ENCODE measurements around the gene TST. TPM values are rescaled to one million over a fixed set of nuclear protein-coding genes. Genes with fewer than 3 reads are reported as not detected.
A peak's percentile ranks its signal among the peaks of the same experiment; 100 is the strongest.

TST gene
- total and polyA plus RNA-seq, 5 donors from 2014 or later, result 1.4 to 3.3 (median 1.8) TPM; not detected in 1

GRCh38 chr22:37012956-37013355 is 6.3 kb downstream of the TST start:
- no peaks in the 10 kb centered on the region for H3K9me3 Mint-ChIP-seq
- H3K27ac Mint-ChIP-seq, result peak overlapping the region in 1 of 3 donors; percentile 25
- no peak overlapping the region for H3K27ac ChIP-seq (ENCODE audit: insufficient read depth, low read length, poor library complexity, severe bottlenecking)
- no peaks in the 10 kb centered on the region for H3K36me3 ChIP-seq (ENCODE audit: control insufficient read depth, insufficient read depth, low read length)
- no peaks in the 10 kb centered on the region for H3K9me3 ChIP-seq (ENCODE audit: control insufficient read depth in 2 of 2, low read length in 2 of 2)
- peaks cover 0 to 6% (median 3%) of the 10 kb centered on the region in 4 donors for H3K4me1 Mint-ChIP-seq
- H3K4me1 ChIP-seq (ENCODE audit: control insufficient read depth, insufficient read depth, low read length, poor library complexity, severe bottlenecking), result no peaks in the 10 kb centered on the region
- H3K27me3 Mint-ChIP-seq, result peaks cover 17% of the 10 kb centered on the region
- H3K4me3 ChIP-seq (ENCODE audit: low read depth, low read length), result no peak overlapping the region
- no peak for DNase-seq
- no peaks in the 10 kb centered on the region for H3K36me3 Mint-ChIP-seq
- H3K4me3 Mint-ChIP-seq, result peak overlapping the region in 1 of 4 donors; percentile 44
- ATAC-seq (ENCODE audit: low read depth in 2 of 2), result no peak
- no peaks in the 10 kb centered on the region for H3K27me3 ChIP-seq (ENCODE audit: control insufficient read depth, insufficient read depth, low read length)

- Histone ChIP-seq H3K4me3 (ENCODE audit: low read depth, low read length) (no peak overlapping the region), H3K4me1 (ENCODE audit: control insufficient read depth, insufficient read depth, low read length, poor library complexity, severe bottlenecking) (no peaks in the 10 kb centered on the region), H3K27ac (ENCODE audit: insufficient read depth, low read length, poor library complexity, severe bottlenecking) (no peak overlapping the region), H3K36me3 (ENCODE audit: control insufficient read depth, insufficient read depth, low read length) (no peaks in the 10 kb centered on the region), H3K27me3 (ENCODE audit: control insufficient read depth, insufficient read depth, low read length) (no peaks in the 10 kb centered on the region), H3K9me3 (ENCODE audit: control insufficient read depth in 2 of 2, low read length in 2 of 2) (no peaks in the 10 kb centered on the region)
- no peak overlapping the region for H3K27ac Mint-ChIP-seq
- H3K4me3 Mint-ChIP-seq, result peak overlapping the region in 1 of 4 donors; percentile 44
- H3K9me3 Mint-ChIP-seq, result no peaks in the 10 kb centered on the region
- H3K36me3 Mint-ChIP-seq, result no peaks in the 10 kb centered on the region
- peaks cover 0 to 2% (median under 1%) of the 10 kb centered on the region in 4 donors for H3K4me1 Mint-ChIP-seq
- peaks cover 20% of the 10 kb centered on the region for H3K27me3 Mint-ChIP-seq
- DNase-seq, result no peak
- no peak for ATAC-seq (ENCODE audit: low read depth in 2 of 2)
These were observed 6.9 kb downstream of the TST start for GRCh38 chr22:37012262-37012904.

- peaks cover 0 to 2% (median 0%) of the 10 kb centered on the region in 4 donors for H3K4me1 Mint-ChIP-seq
- H3K9me3 ChIP-seq (ENCODE audit: control insufficient read depth in 2 of 2, low read length in 2 of 2), result no peaks in the 10 kb centered on the region
- no peaks in the 10 kb centered on the region for H3K9me3 Mint-ChIP-seq
- ATAC-seq (ENCODE audit: low read depth in 2 of 2) (no peak), DNase-seq (no peak)
- H3K27ac ChIP-seq (ENCODE audit: insufficient read depth, low read length, poor library complexity, severe bottlenecking), result no peak overlapping the region
- no peaks in the 10 kb centered on the region for H3K36me3 ChIP-seq (ENCODE audit: control insufficient read depth, insufficient read depth, low read length)
- H3K27ac Mint-ChIP-seq, result peak overlapping the region in 1 of 3 donors; percentile 26
- H3K4me1 ChIP-seq (ENCODE audit: control insufficient read depth, insufficient read depth, low read length, poor library complexity, severe bottlenecking), result no peaks in the 10 kb centered on the region
- no peak overlapping the region for H3K4me3 Mint-ChIP-seq
- no peaks in the 10 kb centered on the region for H3K36me3 Mint-ChIP-seq
- no peaks in the 10 kb centered on the region for H3K27me3 ChIP-seq (ENCODE audit: control insufficient read depth, insufficient read depth, low read length)
- H3K4me3 ChIP-seq (ENCODE audit: low read depth, low read length), result no peak overlapping the region
- peaks cover 20% of the 10 kb centered on the region for H3K27me3 Mint-ChIP-seq
These were observed 7.8 kb downstream of the TST start for GRCh38 chr22:37011472-37011871.

GRCh38 chr22:37010976-37011375 is 8.3 kb downstream of the TST start:
- Histone ChIP-seq H3K4me3 (ENCODE audit: low read depth, low read length) (no peak overlapping the region), H3K9me3 (ENCODE audit: control insufficient read depth in 2 of 2, low read length in 2 of 2) (no peaks in the 10 kb centered on the region), H3K27me3 (ENCODE audit: control insufficient read depth, insufficient read depth, low read length) (peaks cover under 1% of the 10 kb centered on the region), H3K27ac (ENCODE audit: insufficient read depth, low read length, poor library complexity, severe bottlenecking) (no peak overlapping the region), H3K4me1 (ENCODE audit: control insufficient read depth, insufficient read depth, low read length, poor library complexity, severe bottlenecking) (no peaks in the 10 kb centered on the region), H3K36me3 (ENCODE audit: control insufficient read depth, insufficient read depth, low read length) (no peaks in the 10 kb centered on the region)
- no peak overlapping the region for H3K27ac Mint-ChIP-seq
- no peak overlapping the region for H3K4me3 Mint-ChIP-seq
- DNase-seq (no peak), ATAC-seq (ENCODE audit: low read depth in 2 of 2) (no peak)
- H3K27me3 Mint-ChIP-seq, result peaks cover 20% of the 10 kb centered on the region
- peaks cover 0 to 2% (median 0%) of the 10 kb centered on the region in 4 donors for H3K4me1 Mint-ChIP-seq
- no peaks in the 10 kb centered on the region for H3K36me3 Mint-ChIP-seq
- H3K9me3 Mint-ChIP-seq, result no peaks in the 10 kb centered on the region

- no peak overlapping the region for H3K27ac ChIP-seq (ENCODE audit: insufficient read depth, low read length, poor library complexity, severe bottlenecking)
- no peak overlapping the region for H3K4me3 ChIP-seq (ENCODE audit: low read depth, low read length)
- H3K4me1 ChIP-seq (ENCODE audit: control insufficient read depth, insufficient read depth, low read length, poor library complexity, severe bottlenecking), result no peaks in the 10 kb centered on the region
- DNase-seq, result no peak
- Mint-ChIP-seq H3K4me1 (peaks cover 0 to 2% (median 0%) of the 10 kb centered on the region in 4 donors), H3K27ac (no peak overlapping the region), H3K9me3 (no peaks in the 10 kb centered on the region), H3K27me3 (peaks cover 27% of the 10 kb centered on the region), H3K36me3 (no peaks in the 10 kb centered on the region), H3K4me3 (no peak overlapping the region)
- no peaks in the 10 kb centered on the region for H3K36me3 ChIP-seq (ENCODE audit: control insufficient read depth, insufficient read depth, low read length)
- H3K27me3 ChIP-seq (ENCODE audit: control insufficient read depth, insufficient read depth, low read length), result peaks cover 3% of the 10 kb centered on the region
- ATAC-seq (ENCODE audit: low read depth in 2 of 2), result no peak
- H3K9me3 ChIP-seq (ENCODE audit: control insufficient read depth in 2 of 2, low read length in 2 of 2), result no peaks in the 10 kb centered on the region
These were observed 9.1 kb downstream of the TST start for GRCh38 chr22:37010174-37010573.

- no peak overlapping the region for H3K27ac ChIP-seq (ENCODE audit: insufficient read depth, low read length, poor library complexity, severe bottlenecking)
- H3K27me3 Mint-ChIP-seq, result peaks cover 32% of the 10 kb centered on the region
- no peak for ATAC-seq (ENCODE audit: low read depth in 2 of 2)
- H3K27me3 ChIP-seq (ENCODE audit: control insufficient read depth, insufficient read depth, low read length), result peaks cover 3% of the 10 kb centered on the region
- no peak overlapping the region for H3K4me3 ChIP-seq (ENCODE audit: low read depth, low read length)
- H3K9me3 Mint-ChIP-seq, result peaks cover 0 to 1% (median 0%) of the 10 kb centered on the region in 7 donors
- H3K27ac Mint-ChIP-seq, result no peak overlapping the region
- H3K36me3 ChIP-seq (ENCODE audit: control insufficient read depth, insufficient read depth, low read length), result no peaks in the 10 kb centered on the region
- H3K4me3 Mint-ChIP-seq, result no peak overlapping the region
- peaks cover 0 to 1% of the 10 kb centered on the region in 2 experiments for H3K9me3 ChIP-seq (ENCODE audit: control insufficient read depth in 2 of 2, low read length in 2 of 2)
- H3K36me3 Mint-ChIP-seq, result no peaks in the 10 kb centered on the region
- DNase-seq, result no peak
- H3K4me1 Mint-ChIP-seq, result peaks cover 0 to 2% (median 0%) of the 10 kb centered on the region in 4 donors
- H3K4me1 ChIP-seq (ENCODE audit: control insufficient read depth, insufficient read depth, low read length, poor library complexity, severe bottlenecking), result no peaks in the 10 kb centered on the region
These were observed 9.8 kb downstream of the TST start for GRCh38 chr22:37009490-37009889.

- ATAC-seq (ENCODE audit: low read depth in 2 of 2) (no peak), DNase-seq (no peak)
- Histone ChIP-seq H3K4me1 (ENCODE audit: control insufficient read depth, insufficient read depth, low read length, poor library complexity, severe bottlenecking) (no peaks in the 10 kb centered on the region), H3K27me3 (ENCODE audit: control insufficient read depth, insufficient read depth, low read length) (peaks cover 3% of the 10 kb centered on the region), H3K4me3 (ENCODE audit: low read depth, low read length) (no peak overlapping the region), H3K9me3 (ENCODE audit: control insufficient read depth in 2 of 2, low read length in 2 of 2) (peaks cover 0 to 1% of the 10 kb centered on the region in 2 experiments), H3K36me3 (ENCODE audit: control insufficient read depth, insufficient read depth, low read length) (no peaks in the 10 kb centered on the region), H3K27ac (ENCODE audit: insufficient read depth, low read length, poor library complexity, severe bottlenecking) (no peak overlapping the region)
- Mint-ChIP-seq H3K36me3 (no peaks in the 10 kb centered on the region), H3K9me3 (peaks cover 0 to 1% (median 0%) of the 10 kb centered on the region in 7 donors), H3K4me3 (no peak overlapping the region), H3K4me1 (peaks cover 0 to 2% (median 0%) of the 10 kb centered on the region in 4 donors), H3K27me3 (peaks cover 32% of the 10 kb centered on the region), H3K27ac (no peak overlapping the region)
These were observed 10.9 kb downstream of the TST start for GRCh38 chr22:37008365-37008764.

GRCh38 chr22:37007651-37008050 is 11.6 kb downstream of the TST start:
- no peak overlapping the region for H3K27ac ChIP-seq (ENCODE audit: insufficient read depth, low read length, poor library complexity, severe bottlenecking)
- H3K27me3 ChIP-seq (ENCODE audit: control insufficient read depth, insufficient read depth, low read length), result peaks cover 3% of the 10 kb centered on the region
- H3K4me1 ChIP-seq (ENCODE audit: control insufficient read depth, insufficient read depth, low read length, poor library complexity, severe bottlenecking), result no peaks in the 10 kb centered on the region
- peaks cover 0 to 1% of the 10 kb centered on the region in 2 experiments for H3K9me3 ChIP-seq (ENCODE audit: control insufficient read depth in 2 of 2, low read length in 2 of 2)
- peaks cover 0 to 1% (median 0%) of the 10 kb centered on the region in 7 donors for H3K9me3 Mint-ChIP-seq
- peaks cover 32% of the 10 kb centered on the region for H3K27me3 Mint-ChIP-seq
- no peak overlapping the region for H3K4me3 ChIP-seq (ENCODE audit: low read depth, low read length)
- no peak for ATAC-seq (ENCODE audit: low read depth in 2 of 2)
- H3K36me3 Mint-ChIP-seq, result no peaks in the 10 kb centered on the region
- DNase-seq, result peak in 1 of 3 donors; percentile 14
- no peaks in the 10 kb centered on the region for H3K36me3 ChIP-seq (ENCODE audit: control insufficient read depth, insufficient read depth, low read length)
- no peak overlapping the region for H3K4me3 Mint-ChIP-seq
- peaks cover 0 to 2% (median 0%) of the 10 kb centered on the region in 4 donors for H3K4me1 Mint-ChIP-seq
- no peak overlapping the region for H3K27ac Mint-ChIP-seq

Data from CD4-positive, CD25-positive, alpha-beta regulatory T cell (primary cell).